OCI-LY7 (cell line): Measurements from ENCODE around the gene CRIM1. TPM values are rescaled to one million over a fixed set of nuclear protein-coding genes. Genes with fewer than 3 reads are reported as not detected.

ENCODE experiments used
- BruUV-seq: library from RNA; stranded (reverse); fragments of 400-500 nt; replicated peaks from 2 replicates; lab custom pipeline; 2021; lab: Mats Ljungman, UMichigan
- CTCF ChIA-PET: fragments of 300-600 bp; sonication (Branson Sonifier 250); formaldehyde crosslinking; loops from one replicate; lab custom pipeline; 2022; ENCODE audit warnings: antibody characterized with exemption; ENCODE audit not compliant: unreplicated experiment; lab: Charles Lee
- POLR2A ChIA-PET: fragments of 300-600 bp; sonication (Branson Sonifier 250); formaldehyde crosslinking; loops from one replicate; lab custom pipeline; 2022; ENCODE audit warnings: antibody characterized with exemption; lab: Charles Lee
- DNase-seq: peaks from one replicate; pipeline ENCODE4 v3.0.0-alpha.2; 2015; ENCODE audit warnings: low spot score
- H2AFZ ChIP-seq: fragments of 200-600 bp; sonication (generic), shearing (Covaris generic); 2 replicates; pipeline ENCODE4 v1.6.1; 2014; ENCODE audit warnings: mild to moderate bottlenecking, antibody characterized with exemption, low read length, moderate library complexity
- H3K27ac ChIP-seq: fragments of 200-600 bp; sonication (generic); 2 replicates; pipeline ENCODE4 v1.5.1; 2014; ENCODE audit warnings: mixed run types, low read depth, mild to moderate bottlenecking, moderate library complexity, low read length, inconsistent platforms; ENCODE audit not compliant: poor library complexity, severe bottlenecking
- H3K36me3 ChIP-seq: fragments of 200-600 bp; sonication (generic); 2 replicates; pipeline ENCODE4 v1.6.1; 2014; ENCODE audit warnings: mild to moderate bottlenecking, antibody characterized with exemption, low read length, moderate library complexity, mixed read lengths; ENCODE audit not compliant: insufficient read depth
- H3K4me1 ChIP-seq: fragments of 200-600 bp; sonication (generic); 2 replicates; pipeline ENCODE4 v1.5.1; 2014; ENCODE audit warnings: mild to moderate bottlenecking, low read length; ENCODE audit not compliant: insufficient read depth, poor library complexity, severe bottlenecking
- H3K4me2 ChIP-seq: fragments of 200-600 bp; sonication (generic); 2 replicates; pipeline ENCODE4 v1.6.1; 2014; ENCODE audit warnings: mild to moderate bottlenecking, low read length
- H3K4me3 ChIP-seq: fragments of 200-600 bp; sonication (generic); 2 replicates; pipeline ENCODE4 v1.5.1; 2014; ENCODE audit warnings: mild to moderate bottlenecking, low read depth, low read length; ENCODE audit not compliant: poor library complexity, severe bottlenecking
- H3K79me2 ChIP-seq: fragments of 200-600 bp; sonication (generic); 2 replicates; pipeline ENCODE4 v1.6.1; 2016; ENCODE audit warnings: low read depth, mild to moderate bottlenecking, low read length, moderate library complexity, mixed read lengths; ENCODE audit not compliant: insufficient read depth
- H3K9me2 ChIP-seq: fragments of 200-600 bp; sonication (generic); 2 replicates; pipeline ENCODE4 v1.6.1; 2016; ENCODE audit warnings: mild to moderate bottlenecking, low read length, mixed read lengths; ENCODE audit not compliant: insufficient read depth
- H3K9me3 ChIP-seq: fragments of 200-600 bp; sonication (generic); 2 replicates; pipeline ENCODE4 v1.6.1; 2014; ENCODE audit warnings: mild to moderate bottlenecking, mixed run types, low read length, mixed read lengths
- H4K20me1 ChIP-seq: fragments of 200-600 bp; sonication (generic); 2 replicates; pipeline ENCODE4 v1.6.1; 2014; ENCODE audit warnings: mild to moderate bottlenecking, antibody characterized with exemption, low read length, moderate library complexity, mixed read lengths; ENCODE audit not compliant: insufficient read depth
- EZH2phosphoT487 ChIP-seq: fragments of 200-600 bp; sonication (generic); IDR thresholded peaks from 2 replicates; pipeline ENCODE4 v1.6.1; 2018; ENCODE audit warnings: low read depth, borderline replicate concordance, mild to moderate bottlenecking, mixed run types, antibody characterized with exemption, low read length, moderate library complexity, mixed read lengths
- intact Hi-C: fragments of 100-400 bp; cut with micrococcal nuclease; formaldehyde crosslinking; loops from one replicate; pipeline ENCODE4 v1.10.0; 2022; ENCODE audit not compliant: unreplicated experiment
- total RNA-seq, 2 experiments: library from RNA; depleted of rRNA in 1 of 2; stranded (reverse); fragments of >200 nt in 1 of 2; shearing (Covaris generic) in 1 of 2; gene quantifications; 2 replicates each; pipeline ENCODE4 v1.2.3, GENCODE V29; 2014 to 2022
- TF ChIP-seq, protein P1 (sequence below): fragments of 200-600 bp; sonication (generic); conservative IDR thresholded peaks from 2 replicates; pipeline ENCODE4 v1.5.1; 2014; ENCODE audit warnings: mild to moderate bottlenecking, antibody characterized with exemption, low read length, moderate library complexity, mixed read lengths

CRIM1 gene
- total RNA-seq, 2 experiments from 2014 or later, result 37.0 to 47.4 TPM

DNA sequence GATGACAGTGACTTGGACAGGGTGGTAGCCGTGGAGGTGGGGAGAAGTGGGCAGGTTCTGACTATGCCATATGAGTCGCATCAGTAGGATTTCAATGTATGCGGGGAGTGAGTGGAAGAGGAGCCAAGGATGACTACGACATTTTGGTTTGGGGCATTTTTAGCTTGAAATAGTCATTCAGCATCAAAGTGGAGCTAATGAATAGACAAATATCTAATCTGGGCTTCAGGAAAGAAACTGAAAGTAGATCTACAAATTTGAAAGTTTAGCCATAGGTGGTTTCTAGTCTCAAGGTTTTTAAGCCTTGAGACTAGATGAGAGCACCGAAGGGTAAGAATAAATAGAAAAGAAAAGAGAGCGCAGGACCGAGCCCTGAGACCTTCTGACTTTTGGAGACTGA lies 184.1 kb downstream of the CRIM1 start:
- ChIA-PET POLR2A (interaction anchor here (0.6 to 1.5 kb wide), 2 partner anchors 23 to 305 kb away, joined by 3 to 4 read pairs; no protein-coding TSS in a partner anchor), CTCF (no interaction called here)
- H3K79me2 ChIP-seq, result no peaks in the 10 kb centered on the region
- peaks cover 13% of the 10 kb centered on the region; the same call in 1 of the 2 replicates for H3K36me3 ChIP-seq
- H2AFZ ChIP-seq, result no peak overlapping the region
- H4K20me1 ChIP-seq, result no peaks in the 10 kb centered on the region
- no peaks in the 10 kb centered on the region for H3K4me1 ChIP-seq
- no peak for DNase-seq
- no peak overlapping the region for H3K27ac ChIP-seq
- intact Hi-C loops, result no loop called here
- no peak for TF ChIP-seq EZH2phosphoT487
- TF ChIP-seq, protein P1, sequence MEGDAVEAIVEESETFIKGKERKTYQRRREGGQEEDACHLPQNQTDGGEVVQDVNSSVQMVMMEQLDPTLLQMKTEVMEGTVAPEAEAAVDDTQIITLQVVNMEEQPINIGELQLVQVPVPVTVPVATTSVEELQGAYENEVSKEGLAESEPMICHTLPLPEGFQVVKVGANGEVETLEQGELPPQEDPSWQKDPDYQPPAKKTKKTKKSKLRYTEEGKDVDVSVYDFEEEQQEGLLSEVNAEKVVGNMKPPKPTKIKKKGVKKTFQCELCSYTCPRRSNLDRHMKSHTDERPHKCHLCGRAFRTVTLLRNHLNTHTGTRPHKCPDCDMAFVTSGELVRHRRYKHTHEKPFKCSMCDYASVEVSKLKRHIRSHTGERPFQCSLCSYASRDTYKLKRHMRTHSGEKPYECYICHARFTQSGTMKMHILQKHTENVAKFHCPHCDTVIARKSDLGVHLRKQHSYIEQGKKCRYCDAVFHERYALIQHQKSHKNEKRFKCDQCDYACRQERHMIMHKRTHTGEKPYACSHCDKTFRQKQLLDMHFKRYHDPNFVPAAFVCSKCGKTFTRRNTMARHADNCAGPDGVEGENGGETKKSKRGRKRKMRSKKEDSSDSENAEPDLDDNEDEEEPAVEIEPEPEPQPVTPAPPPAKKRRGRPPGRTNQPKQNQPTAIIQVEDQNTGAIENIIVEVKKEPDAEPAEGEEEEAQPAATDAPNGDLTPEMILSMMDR, result no peak
- H3K4me3 ChIP-seq, result no peak overlapping the region
- no peak overlapping the region for H3K4me2 ChIP-seq
- no peaks in the 10 kb centered on the region for H3K9me3 ChIP-seq
- no peaks in the 10 kb centered on the region for H3K9me2 ChIP-seq
- BruUV-seq, result no TSS peak

- no peak overlapping the region for H3K4me2 ChIP-seq
These were observed 185.6 kb downstream of the CRIM1 start for GRCh38 chr2:36540986-36541754.

More at GRCh38 chr2:36540986-36541754, 185.6 kb downstream of the CRIM1 start:
- Histone ChIP-seq H3K4me3 (no peak overlapping the region), H3K27ac (no peak overlapping the region), H3K9me3 (no peaks in the 10 kb centered on the region), H3K9me2 (no peaks in the 10 kb centered on the region), H3K36me3 (peaks cover 24% of the 10 kb centered on the region; the same call in 1 of the 2 replicates), H2AFZ (no peak overlapping the region), H3K79me2 (no peaks in the 10 kb centered on the region), H4K20me1 (no peaks in the 10 kb centered on the region), H3K4me1 (no peaks in the 10 kb centered on the region)
- CTCF ChIA-PET, result interaction anchor here (0.6 to 0.7 kb wide), 2 partner anchors 13 to 188 kb away, joined by 3 read pairs; no protein-coding TSS in a partner anchor
- BruUV-seq, result no TSS peak
- no peak for DNase-seq
- intact Hi-C loops, result no loop called here
- no peak for TF ChIP-seq EZH2phosphoT487
- TF ChIP-seq, protein P1, result no peak
- POLR2A ChIA-PET, result interaction anchor here (0.9 to 1.2 kb wide), 2 partner anchors 14 to 77 kb away, joined by 3 read pairs; no protein-coding TSS in a partner anchor
